ENCODE results near the gene SCARF2. TPM values are rescaled to one million over a fixed set of nuclear protein-coding genes. Genes with fewer than 3 reads are reported as not detected.

Gene SCARF2, protein sequence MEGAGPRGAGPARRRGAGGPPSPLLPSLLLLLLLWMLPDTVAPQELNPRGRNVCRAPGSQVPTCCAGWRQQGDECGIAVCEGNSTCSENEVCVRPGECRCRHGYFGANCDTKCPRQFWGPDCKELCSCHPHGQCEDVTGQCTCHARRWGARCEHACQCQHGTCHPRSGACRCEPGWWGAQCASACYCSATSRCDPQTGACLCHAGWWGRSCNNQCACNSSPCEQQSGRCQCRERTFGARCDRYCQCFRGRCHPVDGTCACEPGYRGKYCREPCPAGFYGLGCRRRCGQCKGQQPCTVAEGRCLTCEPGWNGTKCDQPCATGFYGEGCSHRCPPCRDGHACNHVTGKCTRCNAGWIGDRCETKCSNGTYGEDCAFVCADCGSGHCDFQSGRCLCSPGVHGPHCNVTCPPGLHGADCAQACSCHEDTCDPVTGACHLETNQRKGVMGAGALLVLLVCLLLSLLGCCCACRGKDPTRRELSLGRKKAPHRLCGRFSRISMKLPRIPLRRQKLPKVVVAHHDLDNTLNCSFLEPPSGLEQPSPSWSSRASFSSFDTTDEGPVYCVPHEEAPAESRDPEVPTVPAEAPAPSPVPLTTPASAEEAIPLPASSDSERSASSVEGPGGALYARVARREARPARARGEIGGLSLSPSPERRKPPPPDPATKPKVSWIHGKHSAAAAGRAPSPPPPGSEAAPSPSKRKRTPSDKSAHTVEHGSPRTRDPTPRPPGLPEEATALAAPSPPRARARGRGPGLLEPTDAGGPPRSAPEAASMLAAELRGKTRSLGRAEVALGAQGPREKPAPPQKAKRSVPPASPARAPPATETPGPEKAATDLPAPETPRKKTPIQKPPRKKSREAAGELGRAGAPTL
- 10 to 100 TPM in 5 of 7 donors, 1 to 10 TPM in 2; 7.1 to 18.0 (median 10.6) TPM for total RNA-seq
- polyA plus RNA-seq, result 1 to 10 TPM; 1.1 to 3.0 (median 1.2) TPM
- long read RNA-seq, donor 1, partial matches to known transcripts, result 0 of 5 reads
- long read RNA-seq, donor 1, other reads (novel, unspliced or antisense), result 0 of 5 reads
- long read RNA-seq, donor 2, partial matches to known transcripts, result 0 of 7 reads
- long read RNA-seq, donor 2, other reads (novel, unspliced or antisense), result 0 of 7 reads

DNA sequence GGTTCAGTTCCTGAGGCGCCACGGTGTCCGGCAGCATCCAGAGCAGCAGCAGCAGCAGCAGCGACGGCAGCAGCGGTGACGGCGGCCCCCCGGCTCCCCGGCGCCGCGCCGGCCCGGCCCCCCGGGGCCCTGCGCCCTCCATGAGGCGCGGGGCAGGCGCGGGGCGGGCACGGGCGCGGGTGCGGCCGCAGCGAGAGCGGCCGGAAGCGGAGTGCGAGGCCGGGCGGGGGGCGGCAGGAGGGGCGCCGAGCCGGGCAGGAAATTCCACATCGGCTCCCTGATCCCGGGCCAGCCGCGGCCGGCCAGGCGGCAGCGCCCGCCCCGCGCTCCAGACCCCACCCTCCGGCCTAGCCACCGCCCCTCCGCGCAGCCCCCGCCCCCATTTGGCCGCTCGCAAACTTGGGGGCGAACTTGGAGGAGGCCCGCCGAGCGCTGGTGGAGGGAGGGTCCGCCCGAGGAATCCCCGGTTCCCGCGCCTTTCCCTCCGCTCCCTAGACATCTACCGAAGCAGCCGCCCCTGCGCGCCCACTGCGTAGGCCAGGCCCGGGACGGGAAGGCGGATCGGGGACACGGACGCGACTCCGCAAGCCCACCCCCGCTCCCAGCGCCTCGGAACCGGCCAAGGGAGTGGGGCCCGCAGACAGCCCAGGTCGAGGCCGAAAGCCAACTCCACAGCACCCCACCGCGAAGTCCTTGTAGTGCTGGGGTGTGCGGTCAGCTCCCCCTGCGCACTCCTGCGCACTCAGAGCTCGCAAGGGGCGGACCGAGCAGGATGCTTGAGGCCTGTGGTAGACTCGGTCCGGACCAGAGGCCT is at the start of gene SCARF2:
SCARF2 (minus strand) TSS at position 213 of the 814 bp plus-strand sequence; CDS start at position 142, 71 bp downstream.
- Histone ChIP-seq H3K27ac (peak within 1 kb of the TSS; percentile 48 to 85 (median 80)), H3K36me3 (peaks cover 0 to 22% (median 13%) of the 10 kb centered on the region in 6 donors), H3K27me3 (replicated peaks in 1 of 7) (peaks cover 0 to 62% (median 32%) of the 10 kb centered on the region in 7 donors), H3K4me3 (peak within 1 kb of the TSS; percentile 29 to 71 (median 47)), H3K9me3 (no peaks in the 10 kb centered on the region), H3K4me1 (peaks cover 0 to 80% (median 40%) of the 10 kb centered on the region in 6 donors)
- peak; percentile 75 for DNase-seq
- TF ChIP-seq POLR2AphosphoS5 (IDR thresholded peaks at IDR 0.05), result peak in 2 of 3 donors; percentile 48 to 57
- no peak for TF ChIP-seq POLR2A (IDR thresholded peaks at IDR 0.05)
- TF ChIP-seq, protein P1, sequence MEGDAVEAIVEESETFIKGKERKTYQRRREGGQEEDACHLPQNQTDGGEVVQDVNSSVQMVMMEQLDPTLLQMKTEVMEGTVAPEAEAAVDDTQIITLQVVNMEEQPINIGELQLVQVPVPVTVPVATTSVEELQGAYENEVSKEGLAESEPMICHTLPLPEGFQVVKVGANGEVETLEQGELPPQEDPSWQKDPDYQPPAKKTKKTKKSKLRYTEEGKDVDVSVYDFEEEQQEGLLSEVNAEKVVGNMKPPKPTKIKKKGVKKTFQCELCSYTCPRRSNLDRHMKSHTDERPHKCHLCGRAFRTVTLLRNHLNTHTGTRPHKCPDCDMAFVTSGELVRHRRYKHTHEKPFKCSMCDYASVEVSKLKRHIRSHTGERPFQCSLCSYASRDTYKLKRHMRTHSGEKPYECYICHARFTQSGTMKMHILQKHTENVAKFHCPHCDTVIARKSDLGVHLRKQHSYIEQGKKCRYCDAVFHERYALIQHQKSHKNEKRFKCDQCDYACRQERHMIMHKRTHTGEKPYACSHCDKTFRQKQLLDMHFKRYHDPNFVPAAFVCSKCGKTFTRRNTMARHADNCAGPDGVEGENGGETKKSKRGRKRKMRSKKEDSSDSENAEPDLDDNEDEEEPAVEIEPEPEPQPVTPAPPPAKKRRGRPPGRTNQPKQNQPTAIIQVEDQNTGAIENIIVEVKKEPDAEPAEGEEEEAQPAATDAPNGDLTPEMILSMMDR (IDR thresholded peaks at IDR 0.05 in 8 of 11, conservative IDR thresholded peaks at IDR 0.05 in 3 of 11), result no peak
- 3 to 13% (median 8%) methylated on average over 11 to 95 of the region's 95 CpGs for WGBS, 5 donors
- intact Hi-C loops (cut with DNase I; ENCODE audit: low total_unique reads), result no loop called here

DNA sequence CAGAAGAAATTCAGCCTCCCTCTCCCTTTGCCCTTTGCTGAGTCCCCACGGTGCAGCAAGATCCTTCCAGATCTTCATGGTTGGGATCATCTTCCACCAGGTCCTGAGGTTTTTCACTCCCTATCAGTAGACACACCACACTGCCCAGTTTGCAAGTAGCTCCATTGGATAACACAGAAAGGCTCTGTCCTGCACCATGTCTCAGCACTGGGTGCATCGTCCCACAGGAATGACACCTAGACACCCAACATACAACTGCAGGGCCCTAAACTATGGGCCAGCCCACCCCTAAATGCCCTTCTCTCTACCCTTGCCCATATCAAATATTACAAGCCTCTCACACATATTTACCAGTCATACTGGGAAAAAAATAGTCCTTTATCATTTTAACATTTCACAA is 48.6 kb upstream of the SCARF2 start:
- TF ChIP-seq POLR2A (IDR thresholded peaks at IDR 0.05) (no peak), POLR2AphosphoS5 (IDR thresholded peaks at IDR 0.05) (no peak)
- TF ChIP-seq, protein P1 (IDR thresholded peaks at IDR 0.05 in 8 of 11, conservative IDR thresholded peaks at IDR 0.05 in 3 of 11), result no peak
- WGBS, 5 donors, result 95 to 100% (median 96%) methylated on average over 2 of the region's 2 CpGs
- DNase-seq, result no peak
- H3K4me3 ChIP-seq, result no peak overlapping the region
- no peaks in the 10 kb centered on the region for H3K9me3 ChIP-seq
- intact Hi-C loops (cut with DNase I; ENCODE audit: low total_unique reads), result no loop called here
- peaks cover 0 to 63% (median 9%) of the 10 kb centered on the region in 6 donors for H3K36me3 ChIP-seq
- no peaks in the 10 kb centered on the region for H3K27me3 ChIP-seq (replicated peaks in 1 of 7)
- H3K27ac ChIP-seq, result no peak overlapping the region
- H3K4me1 ChIP-seq, result peaks cover 0 to 14% (median 0%) of the 10 kb centered on the region in 6 donors

DNA sequence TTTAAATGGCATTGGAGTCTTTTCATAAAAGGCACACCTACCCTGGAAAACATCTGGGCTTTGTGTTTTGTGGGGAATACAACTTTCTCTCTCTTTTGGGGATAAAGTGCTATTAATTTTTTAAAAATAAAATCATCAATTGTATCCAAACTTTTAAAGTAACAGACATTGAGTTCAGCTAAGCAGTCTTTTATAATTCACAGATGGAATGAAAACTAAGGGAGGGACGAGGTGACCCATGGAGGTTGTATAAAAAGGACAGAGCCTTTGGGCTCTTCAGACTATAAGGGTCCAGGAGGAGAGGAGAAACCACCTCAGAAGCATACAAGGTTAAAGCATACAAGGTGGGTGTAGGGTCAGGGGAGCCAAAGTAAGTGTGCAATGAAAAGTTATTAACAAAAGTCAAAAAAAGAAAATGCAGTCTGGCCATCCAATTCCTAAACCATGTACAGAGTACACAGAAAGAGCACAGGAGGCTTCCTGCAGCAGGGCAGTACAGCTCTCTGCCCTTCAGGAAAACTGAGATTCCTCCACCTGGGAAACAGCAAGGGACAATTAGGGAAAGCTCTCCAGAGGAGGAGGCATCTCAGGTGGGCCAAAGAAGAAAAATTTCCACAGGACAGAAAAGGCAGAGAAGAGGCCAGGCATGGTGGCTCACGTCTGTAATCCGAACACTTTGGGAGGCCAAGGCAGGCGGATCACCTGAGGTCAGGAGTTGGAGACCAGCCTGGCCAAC is 47.5 kb upstream of the SCARF2 start:
- no peak overlapping the region for H3K27ac ChIP-seq
- no peaks in the 10 kb centered on the region for H3K27me3 ChIP-seq (replicated peaks in 1 of 7)
- 91 to 96% (median 93%) methylated on average over 4 of the region's 4 CpGs for WGBS, 5 donors
- H3K4me3 ChIP-seq, result no peak overlapping the region
- no peak for DNase-seq
- H3K9me3 ChIP-seq, result no peaks in the 10 kb centered on the region
- H3K4me1 ChIP-seq, result peaks cover 0 to 3% (median 0%) of the 10 kb centered on the region in 6 donors
- peaks cover 0 to 63% (median 9%) of the 10 kb centered on the region in 6 donors for H3K36me3 ChIP-seq
- intact Hi-C loops (cut with DNase I; ENCODE audit: low total_unique reads), result no loop called here
- TF ChIP-seq, protein P1 (IDR thresholded peaks at IDR 0.05 in 8 of 11, conservative IDR thresholded peaks at IDR 0.05 in 3 of 11), result no peak
- no peak for TF ChIP-seq POLR2A (IDR thresholded peaks at IDR 0.05)
- TF ChIP-seq POLR2AphosphoS5 (IDR thresholded peaks at IDR 0.05), result no peak

Measured in spleen (tissue), 13 donors.